HEK293 (cell line): Measurements from ENCODE around the gene NIT1.

ENCODE experiments used
- GLIS2 ChIP-seq: fragments of 450-650 bp; formaldehyde crosslinking; IDR thresholded peaks from 2 replicates; pipeline ENCODE4 v1.5.1; 2016; ENCODE audit warnings: missing biosample characterization, missing genetic modification characterization
- IKZF3 ChIP-seq: fragments of 450-650 bp; IDR thresholded peaks from 2 replicates; pipeline ENCODE4 v1.5.0; 2018; ENCODE audit warnings: missing biosample characterization, mild to moderate bottlenecking, missing genetic modification characterization, moderate library complexity
- WT1 ChIP-seq: fragments of 450-650 bp; formaldehyde crosslinking; IDR thresholded peaks from 2 replicates; pipeline ENCODE4 v1.5.1; 2016; ENCODE audit warnings: missing biosample characterization, missing genetic modification characterization
- YY1 ChIP-seq: fragments of 450-650 bp; formaldehyde crosslinking; IDR thresholded peaks from 2 replicates; pipeline ENCODE4 v1.5.1; 2018; ENCODE audit warnings: missing biosample characterization, missing genetic modification characterization
- ZBTB17 ChIP-seq: fragments of 450-650 bp; formaldehyde crosslinking; IDR thresholded peaks from 2 replicates; pipeline ENCODE4 v1.5.1; 2016; ENCODE audit warnings: missing biosample characterization, missing genetic modification characterization
- ZBTB21 ChIP-seq: fragments of 450-650 bp; formaldehyde crosslinking; IDR thresholded peaks from 2 replicates; pipeline ENCODE4 v1.5.1; 2017; ENCODE audit warnings: missing biosample characterization, missing genetic modification characterization
- ZEB2 ChIP-seq: fragments of 450-650 bp; formaldehyde crosslinking; IDR thresholded peaks from 2 replicates; pipeline ENCODE4 v1.5.1; 2016; ENCODE audit warnings: missing biosample characterization, missing genetic modification characterization
- ZFHX2 ChIP-seq: fragments of 450-650 bp; formaldehyde crosslinking; conservative IDR thresholded peaks from 2 replicates; pipeline ENCODE4 v1.5.1; 2016; ENCODE audit warnings: missing biosample characterization, missing genetic modification characterization
- ZIC2 ChIP-seq: fragments of 450-650 bp; formaldehyde crosslinking; IDR thresholded peaks from 2 replicates; pipeline ENCODE4 v1.5.1; 2016; ENCODE audit warnings: missing biosample characterization, missing genetic modification characterization
- ZNF138 ChIP-seq: fragments of 450-650 bp; formaldehyde crosslinking; IDR thresholded peaks from 2 replicates; pipeline ENCODE4 v1.5.1; 2016; ENCODE audit warnings: missing biosample characterization, missing genetic modification characterization, borderline replicate concordance
- ZNF140 ChIP-seq: fragments of 450-650 bp; formaldehyde crosslinking; IDR thresholded peaks from 2 replicates; pipeline ENCODE4 v1.5.1; 2016; ENCODE audit warnings: missing biosample characterization, missing genetic modification characterization
- ZNF148 ChIP-seq: fragments of 450-650 bp; formaldehyde crosslinking; IDR thresholded peaks from 2 replicates; pipeline ENCODE4 v1.5.0; 2017; ENCODE audit warnings: missing biosample characterization, missing genetic modification characterization, borderline replicate concordance
- ZNF174 ChIP-seq: fragments of 450-650 bp; formaldehyde crosslinking; IDR thresholded peaks from 2 replicates; pipeline ENCODE4 v1.5.0; 2017; ENCODE audit warnings: missing biosample characterization, mild to moderate bottlenecking, missing genetic modification characterization
- ZNF19 ChIP-seq: fragments of 450-650 bp; formaldehyde crosslinking; IDR thresholded peaks from 2 replicates; pipeline ENCODE4; 2016; ENCODE audit warnings: missing biosample characterization, missing genetic modification characterization, low read depth
- ZNF274 ChIP-seq, 2 experiments: fragments of 200-500 bp in 1 of 2; fragments of 450-650 bp in 1 of 2; sonication (Bioruptor generic) in 1 of 2; formaldehyde crosslinking in 1 of 2; IDR thresholded peaks; 2 replicates each; pipeline versions ENCODE4 v1.5.1 to v1.6.1; 2014 to 2016; ENCODE audit warnings: borderline replicate concordance in 1 of 2, inconsistent platforms in 1 of 2, low read length in 1 of 2, missing biosample characterization in 1 of 2, missing genetic modification characterization in 1 of 2
- ZNF280D ChIP-seq: fragments of 450-650 bp; formaldehyde crosslinking; IDR thresholded peaks from 2 replicates; pipeline ENCODE4 v1.5.1; 2016; ENCODE audit warnings: missing biosample characterization, missing genetic modification characterization
- ZNF335 ChIP-seq: fragments of 450-650 bp; formaldehyde crosslinking; conservative IDR thresholded peaks from 2 replicates; pipeline ENCODE4 v1.5.1; 2016; ENCODE audit warnings: missing biosample characterization, missing genetic modification characterization
- ZNF341 ChIP-seq: fragments of 450-650 bp; formaldehyde crosslinking; IDR thresholded peaks from 2 replicates; pipeline ENCODE4; 2016; ENCODE audit warnings: low read depth, missing biosample characterization, missing genetic modification characterization
- ZNF366 ChIP-seq: fragments of 450-650 bp; formaldehyde crosslinking; conservative IDR thresholded peaks from 2 replicates; pipeline ENCODE4 v1.5.1; 2016; ENCODE audit warnings: missing biosample characterization, missing genetic modification characterization
- ZNF416 ChIP-seq: fragments of 450-650 bp; formaldehyde crosslinking; IDR thresholded peaks from 2 replicates; pipeline ENCODE4 v1.5.1; 2016; ENCODE audit warnings: missing biosample characterization, missing genetic modification characterization
- ZNF423 ChIP-seq: fragments of 450-650 bp; formaldehyde crosslinking; IDR thresholded peaks from 2 replicates; pipeline ENCODE4 v1.5.1; 2016; ENCODE audit warnings: missing biosample characterization, missing genetic modification characterization
- ZNF433 ChIP-seq: fragments of 450-650 bp; formaldehyde crosslinking; IDR thresholded peaks from 2 replicates; pipeline ENCODE4 v1.5.1; 2016; ENCODE audit warnings: missing biosample characterization, missing genetic modification characterization, low read depth
- ZNF449 ChIP-seq: fragments of 450-650 bp; formaldehyde crosslinking; IDR thresholded peaks from 2 replicates; pipeline ENCODE4 v1.5.1; 2017; ENCODE audit warnings: missing biosample characterization, mild to moderate bottlenecking, missing genetic modification characterization, moderate library complexity
- ZNF514 ChIP-seq: fragments of 450-650 bp; formaldehyde crosslinking; IDR thresholded peaks from 2 replicates; pipeline ENCODE4 v1.5.1; 2016; ENCODE audit warnings: missing biosample characterization, missing genetic modification characterization
- ZNF558 ChIP-seq: fragments of 450-650 bp; formaldehyde crosslinking; IDR thresholded peaks from 2 replicates; pipeline ENCODE4 v1.5.1; 2016; ENCODE audit warnings: missing biosample characterization, missing genetic modification characterization
- ZNF580 ChIP-seq: fragments of 450-650 bp; formaldehyde crosslinking; IDR thresholded peaks from 2 replicates; pipeline ENCODE4 v1.5.1; 2016; ENCODE audit warnings: missing biosample characterization, missing genetic modification characterization
- ZNF585B ChIP-seq: fragments of 450-650 bp; formaldehyde crosslinking; IDR thresholded peaks from 2 replicates; pipeline ENCODE4 v1.5.1; 2016; ENCODE audit warnings: missing biosample characterization, missing genetic modification characterization
- ZNF596 ChIP-seq: fragments of 450-650 bp; IDR thresholded peaks from 2 replicates; pipeline ENCODE4 v1.5.0; 2018; ENCODE audit warnings: missing biosample characterization, mild to moderate bottlenecking, missing genetic modification characterization, moderate library complexity
- ZNF624 ChIP-seq: fragments of 450-650 bp; formaldehyde crosslinking; IDR thresholded peaks from 2 replicates; pipeline ENCODE4 v1.5.1; 2017; ENCODE audit warnings: missing biosample characterization, missing genetic modification characterization
- ZNF701 ChIP-seq: fragments of 450-650 bp; formaldehyde crosslinking; IDR thresholded peaks from 2 replicates; pipeline ENCODE4 v1.5.1; 2016; ENCODE audit warnings: missing biosample characterization, missing genetic modification characterization
- ZNF707 ChIP-seq: fragments of 450-650 bp; formaldehyde crosslinking; IDR thresholded peaks from 2 replicates; pipeline ENCODE4 v1.5.1; 2016; ENCODE audit warnings: missing biosample characterization, missing genetic modification characterization
- ZNF76 ChIP-seq: fragments of 450-650 bp; formaldehyde crosslinking; IDR thresholded peaks from 2 replicates; pipeline ENCODE4; 2016; ENCODE audit warnings: low read depth, missing biosample characterization, missing genetic modification characterization, borderline replicate concordance
- ZNF776 ChIP-seq: fragments of 450-650 bp; formaldehyde crosslinking; IDR thresholded peaks from 2 replicates; pipeline ENCODE4 v1.5.0; 2017; ENCODE audit warnings: missing biosample characterization, missing genetic modification characterization, borderline replicate concordance
- ZNF837 ChIP-seq: fragments of 450-650 bp; formaldehyde crosslinking; IDR thresholded peaks from 2 replicates; pipeline ENCODE4 v1.5.1; 2016; ENCODE audit warnings: missing biosample characterization, missing genetic modification characterization

Gene NIT1

GRCh38 chr1:161159087-161159912, 41.4 kb downstream of the NIT1 start, which contains the start of gene USP21 (continued):
- TF ChIP-seq ZNF280D (tag by site-specific recombination), result no peak
- no peak for TF ChIP-seq ZNF701
- peak; percentile 79 for TF ChIP-seq ZNF76 (tag by site-specific recombination)
- no peak for TF ChIP-seq ZNF138
- no peak for TF ChIP-seq ZNF341 (tag by site-specific recombination)
- TF ChIP-seq ZNF366, result 0 out of 2 replicates have a peak, but pooled peaks have one; percentile 14
- TF ChIP-seq YY1 (tag by site-specific recombination), result peak; percentile 98
- 0 out of 2 replicates have a peak, but pooled peaks have one; percentile 19 for TF ChIP-seq ZBTB21 (tag by site-specific recombination)
- peak; percentile 25; the same call in 1 of the 2 replicates for TF ChIP-seq ZFHX2
- no peak for TF ChIP-seq ZNF274 (IDR thresholded peaks at IDR 0.05; ENCODE audit: low read length)
- no peak for TF ChIP-seq ZNF274 (tag by site-specific recombination; IDR thresholded peaks at IDR 0.05; ENCODE audit: borderline replicate concordance)
- no peak for TF ChIP-seq ZNF558 (tag by site-specific recombination)
- TF ChIP-seq ZNF449, result peak; percentile 12; the same call in 1 of the 2 replicates
- no peak for TF ChIP-seq ZNF148
- no peak for TF ChIP-seq ZNF624 (tag by site-specific recombination)
- no peak for TF ChIP-seq ZNF585B (tag by site-specific recombination)
- TF ChIP-seq ZEB2 (tag by site-specific recombination), result peak; percentile 34; the same call in 1 of the 2 replicates
- no peak for TF ChIP-seq ZNF19 (tag by site-specific recombination)
- TF ChIP-seq ZNF140 (tag by site-specific recombination), result no peak
- peak; percentile 58; the same call in 1 of the 2 replicates for TF ChIP-seq ZIC2 (tag by site-specific recombination)
- TF ChIP-seq GLIS2 (tag by site-specific recombination), result peak; percentile 88
- no peak for TF ChIP-seq ZNF596
- TF ChIP-seq ZNF580 (tag by site-specific recombination), result peak; percentile 49; the same call in 1 of the 2 replicates
- TF ChIP-seq ZNF416 (tag by site-specific recombination), result no peak
- TF ChIP-seq ZNF514 (tag by site-specific recombination), result no peak
- TF ChIP-seq ZNF335 (tag by site-specific recombination), result peak; percentile 93
- no peak for TF ChIP-seq ZNF423 (tag by site-specific recombination)
- peak; percentile 98 for TF ChIP-seq ZBTB17
- no peak for TF ChIP-seq ZNF776
- no peak for TF ChIP-seq ZNF433 (tag by site-specific recombination)
- TF ChIP-seq IKZF3, result no peak
- TF ChIP-seq ZNF837 (tag by site-specific recombination), result no peak
- TF ChIP-seq WT1, result peak; percentile 23; the same call in 1 of the 2 replicates
- TF ChIP-seq ZNF707 (tag by site-specific recombination), result no peak
- no peak for TF ChIP-seq ZNF174
